Tibial artery (tissue), 4 donors: Measurements from ENCODE around the gene PCMTD2.
A peak's percentile ranks its signal among the peaks of the same experiment; 100 is the strongest.
"Not testable (repeated sequence)": the region's sequence is repeated elsewhere in the genome, so short reads cannot be mapped to it uniquely, and the experiment has no call there.

ENCODE experiments used
- DNase-seq, 2 donors: peaks; one replicate each; pipeline ENCODE4 v3.0.0-alpha.2; 2019
- H3K27ac ChIP-seq, 2 donors: fragments of 200-600 bp; sonication (generic) in 1 of 2; 1 replicate in 1 of 2; 2 replicates in 1 of 2; pipeline ENCODE4 v1.5.1; 2018 to 2019; ENCODE audit warnings: mild to moderate bottlenecking in 1 of 2
- H3K27me3 ChIP-seq, 2 donors: fragments of 200-600 bp; sonication (generic) in 1 of 2; one replicate each; pipeline versions ENCODE4 v1.5.1 to v1.6.0; 2016 to 2019
- H3K36me3 ChIP-seq, 3 donors: fragments of 200-600 bp; sonication (generic) in 2 of 3; one replicate each; pipeline ENCODE4 v1.5.1; 2016 to 2019; ENCODE audit warnings: mild to moderate bottlenecking in 2 of 3
- H3K4me1 ChIP-seq, 4 donors: fragments of 200-600 bp; sonication (generic) in 2 of 4; 1 replicate in 3 of 4; 2 replicates in 1 of 4; pipeline ENCODE4 v1.5.1; 2016 to 2019
- H3K4me3 ChIP-seq, 2 donors: fragments of 200-600 bp; sonication (generic) in 1 of 2; 1 replicate in 1 of 2; 2 replicates in 1 of 2; pipeline ENCODE4 v1.5.1; 2018 to 2019; ENCODE audit warnings: mild to moderate bottlenecking in 2 of 2
- H3K9me3 ChIP-seq, 3 donors: fragments of 200-600 bp; sonication (generic) in 1 of 3; one replicate each; pipeline ENCODE4 v1.5.1; 2016 to 2019
- CTCF ChIP-seq, 2 experiments: fragments of 200-600 bp in 1 of 2; fragments of 450-650 bp in 1 of 2; IDR thresholded peaks; one replicate each; pipeline ENCODE4 v1.5.1; 2017 to 2019; ENCODE audit warnings: antibody characterized with exemption in 2 of 2, mild to moderate bottlenecking in 1 of 2, moderate library complexity in 1 of 2
- intact Hi-C: fragments of 100-400 bp; cut with DNase I; formaldehyde crosslinking; loops from one replicate; pipeline ENCODE4 v1.15.0; 2023; ENCODE audit warnings: low total_unique reads

PCMTD2 gene

GRCh38 chr20:64280460-64280843 lies 24.9 kb downstream of the PCMTD2 start:
- Histone ChIP-seq H3K4me1 (no peaks in the 10 kb centered on the region), H3K4me3 (no peak overlapping the region), H3K27me3 (no peaks in the 10 kb centered on the region), H3K27ac (no peak overlapping the region), H3K9me3 (no peaks in the 10 kb centered on the region), H3K36me3 (no peaks in the 10 kb centered on the region)
- no peak for DNase-seq
- intact Hi-C loops: no loop called here
- no peak for TF ChIP-seq CTCF (IDR thresholded peaks at IDR 0.05)

- Histone ChIP-seq H3K27me3 (no peaks in the 10 kb centered on the region), H3K27ac (no peak overlapping the region), H3K4me3 (no peak overlapping the region), H3K36me3 (no peaks in the 10 kb centered on the region), H3K4me1 (no peaks in the 10 kb centered on the region), H3K9me3 (no peaks in the 10 kb centered on the region)
- intact Hi-C loops: no loop called here
- TF ChIP-seq CTCF (IDR thresholded peaks at IDR 0.05): no peak
- DNase-seq: no peak
Observed at GRCh38 chr20:64283646-64284045, 28.1 kb downstream of the PCMTD2 start.

- peak in 1 of 2 donors; percentile 38 for DNase-seq
- H3K27me3 ChIP-seq, H3K36me3 ChIP-seq, H3K4me1 ChIP-seq, H3K9me3 ChIP-seq, intact Hi-C loops, H3K27ac ChIP-seq, H3K4me3 ChIP-seq: not testable (repeated sequence)
- TF ChIP-seq CTCF (IDR thresholded peaks at IDR 0.05): peak; percentile 36 to 48
Observed at GRCh38 chr20:64285579-64286446, 30.3 kb downstream of the PCMTD2 start.

GRCh38 chr20:64286447-64287263 lies 31.1 kb downstream of the PCMTD2 start:
- H3K4me3 ChIP-seq, H3K4me1 ChIP-seq, H3K27me3 ChIP-seq, H3K9me3 ChIP-seq, intact Hi-C loops, H3K27ac ChIP-seq, DNase-seq, H3K36me3 ChIP-seq: not testable (repeated sequence)

- H3K4me3 ChIP-seq, H3K36me3 ChIP-seq, H3K27ac ChIP-seq, intact Hi-C loops, H3K4me1 ChIP-seq, DNase-seq, H3K27me3 ChIP-seq, H3K9me3 ChIP-seq: not testable (repeated sequence)
Observed at GRCh38 chr20:64287264-64287590, 31.7 kb downstream of the PCMTD2 start.

- DNase-seq, intact Hi-C loops, H3K4me3 ChIP-seq, H3K4me1 ChIP-seq, H3K36me3 ChIP-seq, H3K27ac ChIP-seq, H3K27me3 ChIP-seq, H3K9me3 ChIP-seq: not testable (repeated sequence)
Observed at GRCh38 chr20:64292167-64292566, 36.6 kb downstream of the PCMTD2 start.

GRCh38 chr20:64303086-64303485 lies 47.5 kb downstream of the PCMTD2 start:
- intact Hi-C loops, H3K9me3 ChIP-seq, H3K27me3 ChIP-seq, H3K27ac ChIP-seq, H3K4me3 ChIP-seq, H3K36me3 ChIP-seq, DNase-seq, H3K4me1 ChIP-seq: not testable (repeated sequence)

- H3K36me3 ChIP-seq, H3K27me3 ChIP-seq, H3K4me3 ChIP-seq, H3K27ac ChIP-seq, H3K4me1 ChIP-seq, DNase-seq, H3K9me3 ChIP-seq, intact Hi-C loops: not testable (repeated sequence)
Observed at GRCh38 chr20:64313761-64314160, 58.2 kb downstream of the PCMTD2 start.

- H3K27ac ChIP-seq, H3K4me1 ChIP-seq, DNase-seq, H3K4me3 ChIP-seq, H3K27me3 ChIP-seq, intact Hi-C loops, H3K9me3 ChIP-seq, H3K36me3 ChIP-seq: not testable (repeated sequence)
Observed at GRCh38 chr20:64315381-64315780, 59.8 kb downstream of the PCMTD2 start.

- H3K9me3 ChIP-seq, DNase-seq, H3K4me3 ChIP-seq, intact Hi-C loops, H3K27me3 ChIP-seq, H3K4me1 ChIP-seq, H3K36me3 ChIP-seq, H3K27ac ChIP-seq: not testable (repeated sequence)
Observed at GRCh38 chr20:64315884-64316283, 60.3 kb downstream of the PCMTD2 start.

GRCh38 chr20:64316415-64317083 lies 61.0 kb downstream of the PCMTD2 start:
- H3K36me3 ChIP-seq, intact Hi-C loops, H3K27ac ChIP-seq, H3K4me3 ChIP-seq, H3K27me3 ChIP-seq, DNase-seq, H3K9me3 ChIP-seq, H3K4me1 ChIP-seq: not testable (repeated sequence)
